HCT116 (cell line): ENCODE results near the gene VEPH1. TPM values are rescaled to one million over a fixed set of nuclear protein-coding genes. Genes with fewer than 3 reads are reported as not detected.

ENCODE experiments used
- ATAC-seq: fragments of 200-7000 bp; cut with Tn5 transposase; 2 replicates; pipeline ENCODE4 v1.9.1; 2020; ENCODE audit warnings: mild to moderate bottlenecking, moderate library complexity
- BruUV-seq: library from RNA; stranded (reverse); fragments of 400-500 nt; replicated peaks from 2 replicates; lab custom pipeline; 2021; lab: Mats Ljungman, UMichigan
- CTCF ChIA-PET: fragments of 300-600 bp; sonication (Branson Sonifier 250); formaldehyde crosslinking; loops from one replicate; lab custom pipeline; 2021; ENCODE audit warnings: antibody characterized with exemption; lab: Charles Lee
- POLR2A ChIA-PET: fragments of 300-600, 350-600 bp; sonication (Branson Sonifier 250); formaldehyde crosslinking; loops from one replicate; lab custom pipeline; 2021; ENCODE audit warnings: antibody characterized with exemption; lab: Charles Lee
- RAD21 ChIA-PET, 2 experiments: fragments of 300-600 bp; sonication (Branson Sonifier 250); formaldehyde crosslinking; loops; one replicate each; lab custom pipeline; 2023; ENCODE audit warnings: low total read pairs in 2 of 2; ENCODE audit not compliant: uncharacterized antibody in 2 of 2, unreplicated experiment in 2 of 2, low non-redundant PET in 1 of 2; lab: Charles Lee
- DNase-seq: peaks from one replicate; pipeline ENCODE4 v3.0.0-alpha.2; 2010; ENCODE audit warnings: low read depth, low spot score
- H2AFZ ChIP-seq: fragments of 200-600 bp; shearing (Covaris generic), sonication (generic); 2 replicates; pipeline ENCODE4 v1.6.1; 2017; ENCODE audit warnings: low read depth, mixed run types, mixed read lengths, antibody characterized with exemption, low read length; ENCODE audit not compliant: poor library complexity, severe bottlenecking
- H3K27ac ChIP-seq: 2 replicates; pipeline ENCODE4 v1.5.1; 2012; ENCODE audit warnings: low read depth, low read length
- H3K27me3 ChIP-seq: fragments of 200-600 bp; sonication (generic); 2 replicates; pipeline ENCODE4 v1.6.1; 2016; ENCODE audit warnings: mixed run types, low read length, mixed read lengths; ENCODE audit not compliant: insufficient read depth
- H3K36me3 ChIP-seq, 2 experiments: fragments of 200-500 bp in 1 of 2; fragments of 200-600 bp in 1 of 2; sonication (Bioruptor generic) in 1 of 2; sonication (generic) in 1 of 2; 2 replicates each; pipeline versions ENCODE4 v1.5.1 to v1.6.1; 2014 to 2016; ENCODE audit warnings: low read length in 2 of 2, inconsistent platforms in 1 of 2, mixed read lengths in 1 of 2, mixed run types in 1 of 2; ENCODE audit not compliant: insufficient read depth in 2 of 2, control insufficient read depth in 1 of 2
- H3K4me1 ChIP-seq, 2 experiments: fragments of 200-600 bp in 1 of 2; sonication (generic) in 1 of 2; 2 replicates each; pipeline versions ENCODE4 v1.5.1 to v1.6.1; 2012 to 2017; ENCODE audit warnings: low read length in 2 of 2, inconsistent platforms in 1 of 2, mild to moderate bottlenecking in 1 of 2, mixed read lengths in 1 of 2, mixed run types in 1 of 2, moderate library complexity in 1 of 2; ENCODE audit not compliant: insufficient read depth in 2 of 2, control insufficient read depth in 1 of 2
- H3K4me2 ChIP-seq: fragments of 200-600 bp; sonication (generic); 2 replicates; pipeline ENCODE4 v1.6.1; 2017; ENCODE audit warnings: mixed run types, low read length, mixed read lengths
- H3K4me3 ChIP-seq, 2 experiments: fragments of 200-600 bp in 1 of 2; sonication (generic) in 1 of 2; replicated peaks in 1 of 2; 2 replicates each; pipeline ENCODE4 v1.5.1; 2011 to 2016; ENCODE audit warnings: low read length in 2 of 2, control low read depth in 1 of 2, low read depth in 1 of 2, mild to moderate bottlenecking in 1 of 2, mixed read lengths in 1 of 2, mixed run types in 1 of 2
- H3K79me2 ChIP-seq: fragments of 200-600 bp; sonication (generic); 2 replicates; pipeline ENCODE4 v1.6.1; 2017; ENCODE audit warnings: mild to moderate bottlenecking, mixed run types, low read length, moderate library complexity, mixed read lengths; ENCODE audit not compliant: insufficient read depth
- H3K9ac ChIP-seq: fragments of 200-600 bp; sonication (generic); 2 replicates; pipeline ENCODE4 v1.6.1; 2016; ENCODE audit warnings: low read length, mixed read lengths
- H3K9me2 ChIP-seq: fragments of 200-600 bp; sonication (generic), shearing (Covaris generic); 2 replicates; pipeline ENCODE4 v1.6.1; 2017; ENCODE audit warnings: mixed run types, mild to moderate bottlenecking, moderate library complexity; ENCODE audit not compliant: insufficient read depth
- H3K9me3 ChIP-seq, 2 experiments: fragments of 200-500 bp in 1 of 2; fragments of 200-600 bp in 1 of 2; sonication (Bioruptor generic) in 1 of 2; sonication (generic) in 1 of 2; 2 replicates each; pipeline ENCODE4 v1.6.1; 2014 to 2017; ENCODE audit warnings: low read length in 2 of 2, mixed read lengths in 2 of 2, inconsistent platforms in 1 of 2, low read depth in 1 of 2, mild to moderate bottlenecking in 1 of 2, mixed run types in 1 of 2, moderate library complexity in 1 of 2; ENCODE audit not compliant: control insufficient read depth in 1 of 2, insufficient read depth in 1 of 2
- H4K20me1 ChIP-seq: fragments of 200-600 bp; sonication (generic), shearing (Covaris generic); 2 replicates; pipeline ENCODE4 v1.6.1; 2017; ENCODE audit warnings: mixed run types, mild to moderate bottlenecking, moderate library complexity; ENCODE audit not compliant: insufficient read depth
- CEBPB ChIP-seq: IDR thresholded peaks from 2 replicates; pipeline ENCODE4 v1.6.1; 2012; ENCODE audit warnings: low read depth
- ELF1 ChIP-seq: IDR thresholded peaks from 2 replicates; pipeline ENCODE4 v1.6.1; 2012; ENCODE audit warnings: low read depth, borderline replicate concordance
- EZH2phosphoT487 ChIP-seq: fragments of 200-600 bp; IDR thresholded peaks from 2 replicates; pipeline ENCODE4 v1.6.1; 2018; ENCODE audit warnings: antibody characterized with exemption, borderline replicate concordance
- FOSL1 ChIP-seq: IDR thresholded peaks from 2 replicates; pipeline ENCODE4 v1.6.1; 2012; ENCODE audit warnings: low read depth
- POLR2A ChIP-seq: IDR thresholded peaks from 2 replicates; pipeline ENCODE4 v1.7.0; 2011; ENCODE audit warnings: borderline replicate concordance; ENCODE audit not compliant: insufficient read depth, insufficient read length; ENCODE audit errors: extremely low read depth
- POLR2AphosphoS5 ChIP-seq: IDR thresholded peaks from 2 replicates; pipeline ENCODE4 v1.6.1; 2011; ENCODE audit warnings: mild to moderate bottlenecking, low read depth, low read length, moderate library complexity
- RAD21 ChIP-seq: IDR thresholded peaks from 2 replicates; pipeline ENCODE4 v1.6.1; 2012; ENCODE audit warnings: low read depth, mild to moderate bottlenecking
- SP1 ChIP-seq: IDR thresholded peaks from 2 replicates; pipeline ENCODE4 v1.6.1; 2012; ENCODE audit warnings: low read depth
- YY1 ChIP-seq: IDR thresholded peaks from 2 replicates; pipeline ENCODE4 v1.6.1; 2011; ENCODE audit warnings: low read length, low read depth, moderate library complexity, mild to moderate bottlenecking; ENCODE audit not compliant: insufficient replicate concordance; ENCODE audit errors: extremely low read depth
- ZFX ChIP-seq: fragments of 450-650 bp; IDR thresholded peaks from 2 replicates; pipeline ENCODE4 v1.6.1; 2017
- ZNF274 ChIP-seq: fragments of 200-500 bp; sonication (Bioruptor generic); IDR thresholded peaks from 2 replicates; pipeline ENCODE4 v1.6.1; 2014; ENCODE audit warnings: mild to moderate bottlenecking, low read depth, low read length, inconsistent platforms
- intact Hi-C: fragments of 100-400 bp; cut with micrococcal nuclease; formaldehyde crosslinking; loops from 2 replicates; pipeline ENCODE4 v1.10.0; 2022
- total RNA-seq: library from RNA; stranded (reverse); gene quantifications from one replicate; pipeline ENCODE4 v1.2.1, GENCODE V29; 2021; ENCODE audit not compliant: unreplicated experiment
- TF ChIP-seq, protein P1 (sequence below): IDR thresholded peaks from 2 replicates; pipeline ENCODE4 v1.6.1; 2012; ENCODE audit warnings: low read depth
- TF ChIP-seq, protein P2 (sequence below): IDR thresholded peaks from 2 replicates; pipeline ENCODE4 v1.6.1; 2012

Gene VEPH1
- total RNA-seq, 1 experiment from 2014 or later = 4.9 TPM

DNA sequence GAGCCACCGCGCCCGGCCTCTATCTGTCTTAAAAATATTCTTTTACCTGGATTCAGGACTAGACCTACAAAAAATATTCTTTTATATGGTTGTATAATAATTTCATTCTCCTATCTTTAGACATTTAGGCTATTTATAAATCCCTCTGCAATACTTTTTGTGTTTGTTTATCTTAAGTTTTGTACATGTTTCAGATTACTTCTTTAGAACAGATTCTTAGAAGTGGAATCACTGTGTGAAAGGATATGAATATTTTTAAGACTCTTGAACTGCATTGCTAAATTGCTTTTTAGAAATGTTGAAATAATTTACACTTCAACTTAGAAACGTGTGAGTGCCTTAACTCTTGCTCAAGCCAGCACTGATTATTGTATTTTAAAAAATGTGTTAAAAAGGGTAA lies 197.8 kb downstream of the VEPH1 start:
- H3K9me2 ChIP-seq = no peaks in the 10 kb centered on the region
- no peaks in the 10 kb centered on the region for H3K27me3 ChIP-seq
- ChIA-PET CTCF (no interaction called here), RAD21 (no interaction called here)
- no peaks in the 10 kb centered on the region for H4K20me1 ChIP-seq
- H3K4me1 ChIP-seq = no peaks in the 10 kb centered on the region
- H3K36me3 ChIP-seq = no peaks in the 10 kb centered on the region
- intact Hi-C loops = no loop called here
- no peak overlapping the region for H2AFZ ChIP-seq
- TF ChIP-seq CEBPB (no peak), RAD21 (no peak), SP1 (no peak), ELF1 (no peak), ZNF274 (no peak), POLR2A (no peak), EZH2phosphoT487 (no peak), POLR2AphosphoS5 (no peak), YY1 (no peak), FOSL1 (no peak), ZFX (no peak)
- TF ChIP-seq, protein P1, sequence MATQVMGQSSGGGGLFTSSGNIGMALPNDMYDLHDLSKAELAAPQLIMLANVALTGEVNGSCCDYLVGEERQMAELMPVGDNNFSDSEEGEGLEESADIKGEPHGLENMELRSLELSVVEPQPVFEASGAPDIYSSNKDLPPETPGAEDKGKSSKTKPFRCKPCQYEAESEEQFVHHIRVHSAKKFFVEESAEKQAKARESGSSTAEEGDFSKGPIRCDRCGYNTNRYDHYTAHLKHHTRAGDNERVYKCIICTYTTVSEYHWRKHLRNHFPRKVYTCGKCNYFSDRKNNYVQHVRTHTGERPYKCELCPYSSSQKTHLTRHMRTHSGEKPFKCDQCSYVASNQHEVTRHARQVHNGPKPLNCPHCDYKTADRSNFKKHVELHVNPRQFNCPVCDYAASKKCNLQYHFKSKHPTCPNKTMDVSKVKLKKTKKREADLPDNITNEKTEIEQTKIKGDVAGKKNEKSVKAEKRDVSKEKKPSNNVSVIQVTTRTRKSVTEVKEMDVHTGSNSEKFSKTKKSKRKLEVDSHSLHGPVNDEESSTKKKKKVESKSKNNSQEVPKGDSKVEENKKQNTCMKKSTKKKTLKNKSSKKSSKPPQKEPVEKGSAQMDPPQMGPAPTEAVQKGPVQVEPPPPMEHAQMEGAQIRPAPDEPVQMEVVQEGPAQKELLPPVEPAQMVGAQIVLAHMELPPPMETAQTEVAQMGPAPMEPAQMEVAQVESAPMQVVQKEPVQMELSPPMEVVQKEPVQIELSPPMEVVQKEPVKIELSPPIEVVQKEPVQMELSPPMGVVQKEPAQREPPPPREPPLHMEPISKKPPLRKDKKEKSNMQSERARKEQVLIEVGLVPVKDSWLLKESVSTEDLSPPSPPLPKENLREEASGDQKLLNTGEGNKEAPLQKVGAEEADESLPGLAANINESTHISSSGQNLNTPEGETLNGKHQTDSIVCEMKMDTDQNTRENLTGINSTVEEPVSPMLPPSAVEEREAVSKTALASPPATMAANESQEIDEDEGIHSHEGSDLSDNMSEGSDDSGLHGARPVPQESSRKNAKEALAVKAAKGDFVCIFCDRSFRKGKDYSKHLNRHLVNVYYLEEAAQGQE = no peak
- TF ChIP-seq, protein P2, sequence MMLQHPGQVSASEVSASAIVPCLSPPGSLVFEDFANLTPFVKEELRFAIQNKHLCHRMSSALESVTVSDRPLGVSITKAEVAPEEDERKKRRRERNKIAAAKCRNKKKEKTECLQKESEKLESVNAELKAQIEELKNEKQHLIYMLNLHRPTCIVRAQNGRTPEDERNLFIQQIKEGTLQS = no peak
- TF ChIP-seq, all 23 proteins: peak for 0
- Histone ChIP-seq H3K9ac (no peak overlapping the region), H3K9me3 (no peaks in the 10 kb centered on the region), H3K27ac (no peak overlapping the region), H3K4me3 (no peak overlapping the region), H3K79me2 (no peaks in the 10 kb centered on the region), H3K4me2 (no peak overlapping the region)
- BruUV-seq = no TSS peak
- ATAC-seq (no peak), DNase-seq (no peak)
- POLR2A ChIA-PET = no interaction called here
